Gastroesophageal sphincter (tissue), 3 donors: ENCODE data around the gene KRTAP5-1.

ENCODE experiments used
- EP300 ChIP-seq: sonication (generic); formaldehyde crosslinking; IDR thresholded peaks from one replicate; pipeline ENCODE4 v1.6.1; 2017; ENCODE audit warnings: antibody characterized with exemption, mild to moderate bottlenecking
- POLR2A ChIP-seq, 2 donors: fragments of 450-650 bp; IDR thresholded peaks; one replicate each; pipeline ENCODE4 v1.6.1; 2017; ENCODE audit warnings: antibody characterized with exemption in 2 of 2, mild to moderate bottlenecking in 2 of 2, moderate library complexity in 1 of 2
- TF ChIP-seq, protein P1 (sequence below), 4 experiments: fragments of 200-600 bp in 2 of 4; fragments of 450-650 bp in 2 of 4; sonication (generic) in 1 of 4; IDR thresholded peaks; one replicate each; pipeline ENCODE4 v1.5.1; 2017 to 2019; ENCODE audit warnings: antibody characterized with exemption in 4 of 4, mild to moderate bottlenecking in 2 of 4, moderate library complexity in 2 of 4

GRCh38 chr11:1568441-1568911 is 16.6 kb downstream of the KRTAP5-1 start:
- TF ChIP-seq, protein P1, sequence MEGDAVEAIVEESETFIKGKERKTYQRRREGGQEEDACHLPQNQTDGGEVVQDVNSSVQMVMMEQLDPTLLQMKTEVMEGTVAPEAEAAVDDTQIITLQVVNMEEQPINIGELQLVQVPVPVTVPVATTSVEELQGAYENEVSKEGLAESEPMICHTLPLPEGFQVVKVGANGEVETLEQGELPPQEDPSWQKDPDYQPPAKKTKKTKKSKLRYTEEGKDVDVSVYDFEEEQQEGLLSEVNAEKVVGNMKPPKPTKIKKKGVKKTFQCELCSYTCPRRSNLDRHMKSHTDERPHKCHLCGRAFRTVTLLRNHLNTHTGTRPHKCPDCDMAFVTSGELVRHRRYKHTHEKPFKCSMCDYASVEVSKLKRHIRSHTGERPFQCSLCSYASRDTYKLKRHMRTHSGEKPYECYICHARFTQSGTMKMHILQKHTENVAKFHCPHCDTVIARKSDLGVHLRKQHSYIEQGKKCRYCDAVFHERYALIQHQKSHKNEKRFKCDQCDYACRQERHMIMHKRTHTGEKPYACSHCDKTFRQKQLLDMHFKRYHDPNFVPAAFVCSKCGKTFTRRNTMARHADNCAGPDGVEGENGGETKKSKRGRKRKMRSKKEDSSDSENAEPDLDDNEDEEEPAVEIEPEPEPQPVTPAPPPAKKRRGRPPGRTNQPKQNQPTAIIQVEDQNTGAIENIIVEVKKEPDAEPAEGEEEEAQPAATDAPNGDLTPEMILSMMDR (IDR thresholded peaks at IDR 0.05), result no peak
- TF ChIP-seq POLR2A (IDR thresholded peaks at IDR 0.05), result no peak
- no peak for TF ChIP-seq EP300
